ENCODE data around the gene LGI2.

LGI2 gene

GRCh38 chr4:25029479-25030276 lies 1.1 kb downstream of the LGI2 start:
- no peak for DNase-seq (ENCODE audit: low read depth)
- no peak for TF ChIP-seq CTCF (IDR thresholded peaks at IDR 0.05; ENCODE audit: control insufficient read depth, insufficient read depth, low read depth, low read length, missing control alignments)
- H3K4me3 ChIP-seq (ENCODE audit: control insufficient read depth, low read depth, low read length) = peak overlapping the region; percentile 30

- H3K4me3 ChIP-seq (ENCODE audit: control insufficient read depth, low read depth, low read length) = no peak overlapping the region
- DNase-seq (ENCODE audit: low read depth) = no peak
- no peak for TF ChIP-seq CTCF (IDR thresholded peaks at IDR 0.05; ENCODE audit: control insufficient read depth, insufficient read depth, low read depth, low read length, missing control alignments)
These were observed 1.9 kb downstream of the LGI2 start for GRCh38 chr4:25028851-25029250.

- no peak overlapping the region for H3K4me3 ChIP-seq (ENCODE audit: control insufficient read depth, low read depth, low read length)
- TF ChIP-seq CTCF (IDR thresholded peaks at IDR 0.05; ENCODE audit: control insufficient read depth, insufficient read depth, low read depth, low read length, missing control alignments) = no peak
- DNase-seq (ENCODE audit: low read depth) = no peak
These were observed 8.0 kb downstream of the LGI2 start for GRCh38 chr4:25022766-25023165.

- no peak for DNase-seq (ENCODE audit: low read depth)
- H3K4me3 ChIP-seq (ENCODE audit: control insufficient read depth, low read depth, low read length) = no peak overlapping the region
- TF ChIP-seq CTCF (IDR thresholded peaks at IDR 0.05; ENCODE audit: control insufficient read depth, insufficient read depth, low read depth, low read length, missing control alignments) = no peak
These were observed 9.5 kb downstream of the LGI2 start for GRCh38 chr4:25021216-25021615.

GRCh38 chr4:25020236-25020635 lies 10.5 kb downstream of the LGI2 start:
- DNase-seq (ENCODE audit: low read depth) = peak; percentile 25
- no peak for TF ChIP-seq CTCF (IDR thresholded peaks at IDR 0.05; ENCODE audit: control insufficient read depth, insufficient read depth, low read depth, low read length, missing control alignments)
- no peak overlapping the region for H3K4me3 ChIP-seq (ENCODE audit: control insufficient read depth, low read depth, low read length)

- no peak overlapping the region for H3K4me3 ChIP-seq (ENCODE audit: control insufficient read depth, low read depth, low read length)
- TF ChIP-seq CTCF (IDR thresholded peaks at IDR 0.05; ENCODE audit: control insufficient read depth, insufficient read depth, low read depth, low read length, missing control alignments) = no peak
- no peak for DNase-seq (ENCODE audit: low read depth)
These were observed 11.2 kb downstream of the LGI2 start for GRCh38 chr4:25019501-25019900.
